ENCODE measurements around the gene SWAP70.
A peak's percentile ranks its signal among the peaks of the same experiment; 100 is the strongest.
"Not testable (repeated sequence)": the region's sequence is repeated elsewhere in the genome, so short reads cannot be mapped to it uniquely, and the experiment has no call there.

SWAP70 gene

DNA sequence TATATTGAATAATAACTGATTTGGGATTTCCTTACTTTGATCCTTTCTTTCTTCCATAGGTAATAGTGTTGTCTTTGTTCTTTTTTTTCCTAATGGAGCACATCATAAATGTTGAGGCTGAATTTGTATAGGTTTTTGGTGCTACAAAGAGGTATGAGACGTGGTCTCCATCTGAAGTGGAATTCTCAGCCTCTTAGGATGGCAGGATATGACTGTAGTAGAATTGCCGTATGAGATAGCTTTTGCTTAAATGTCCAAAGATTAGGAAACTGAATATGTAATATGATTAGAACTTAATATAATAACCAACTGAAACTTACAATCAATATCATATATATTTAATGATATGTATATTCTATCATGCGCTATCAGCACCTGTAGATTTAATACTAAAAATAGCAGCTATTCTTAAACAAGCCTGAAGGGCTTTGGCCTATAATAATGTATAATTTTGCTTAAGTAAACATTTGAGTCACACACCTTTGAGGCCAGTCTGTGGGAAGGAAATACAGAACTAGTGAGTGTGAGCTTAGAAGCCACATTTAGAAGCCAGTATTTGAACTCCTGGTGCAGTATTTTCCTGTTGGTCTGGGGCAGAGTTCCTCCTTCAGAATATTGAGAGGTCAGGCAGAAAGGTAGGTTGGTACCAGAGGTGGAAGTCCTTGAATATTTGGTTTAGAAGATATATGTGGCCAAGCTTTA, 62.6 kb downstream of the SWAP70 start:
- peak; percentile 90 for DNase-seq

DNA sequence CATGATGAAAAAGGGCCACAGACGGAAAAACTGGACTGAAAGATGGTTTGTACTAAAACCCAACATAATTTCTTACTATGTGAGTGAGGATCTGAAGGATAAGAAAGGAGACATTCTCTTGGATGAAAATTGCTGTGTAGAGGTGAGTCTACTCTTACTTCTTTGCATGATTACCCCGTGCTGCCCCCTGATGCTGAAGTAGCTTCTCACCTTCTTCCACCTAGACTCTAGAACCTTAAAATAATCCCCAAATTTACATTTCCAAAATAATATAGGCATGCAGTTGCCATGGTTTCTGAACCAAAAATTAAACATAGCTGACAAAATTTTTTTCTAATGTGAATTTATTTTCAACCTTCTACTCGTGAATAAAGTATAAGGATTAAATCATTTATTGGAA, 64.2 kb downstream of the SWAP70 start:
- peak in 1 of 2 experiments; percentile 68 for DNase-seq

DNA sequence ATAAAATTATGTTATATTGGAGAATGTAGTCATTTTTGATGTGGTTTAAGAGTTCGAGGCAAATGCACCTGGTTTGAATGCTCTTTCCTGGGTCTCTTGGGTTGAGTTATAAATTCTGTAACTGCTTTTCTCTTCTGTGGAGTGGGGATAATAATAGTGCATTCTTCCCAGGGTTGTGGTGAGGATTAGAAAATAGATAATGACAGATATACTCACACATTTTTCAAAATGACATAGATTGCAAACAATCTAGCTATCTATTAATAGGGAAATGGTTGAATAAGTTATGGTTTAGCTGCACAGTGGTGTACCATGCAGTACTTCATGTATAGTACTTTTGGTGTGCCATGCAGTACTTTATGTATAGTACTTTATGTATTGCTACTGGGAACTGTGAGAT, 67.4 kb downstream of the SWAP70 start:
- no peak for DNase-seq

DNA sequence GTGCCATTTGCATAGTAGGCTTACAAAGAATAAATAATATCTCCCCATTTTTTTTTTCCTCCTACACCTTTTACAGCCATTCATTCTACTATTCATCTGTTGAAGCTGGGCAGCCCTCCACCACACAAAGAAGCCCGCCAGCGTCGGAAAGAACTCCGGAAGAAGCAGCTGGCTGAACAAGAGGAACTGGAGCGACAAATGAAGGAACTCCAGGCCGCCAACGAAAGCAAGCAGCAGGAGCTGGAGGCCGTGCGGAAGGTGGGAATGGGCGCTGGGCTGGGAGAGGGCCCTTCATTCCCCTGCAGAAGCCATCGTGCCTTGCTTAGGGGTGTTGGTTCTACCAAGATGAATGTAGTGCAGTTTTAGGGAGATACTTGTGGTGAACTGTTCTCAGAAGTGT, 68.6 kb downstream of the SWAP70 start:
- no peak for DNase-seq

DNA sequence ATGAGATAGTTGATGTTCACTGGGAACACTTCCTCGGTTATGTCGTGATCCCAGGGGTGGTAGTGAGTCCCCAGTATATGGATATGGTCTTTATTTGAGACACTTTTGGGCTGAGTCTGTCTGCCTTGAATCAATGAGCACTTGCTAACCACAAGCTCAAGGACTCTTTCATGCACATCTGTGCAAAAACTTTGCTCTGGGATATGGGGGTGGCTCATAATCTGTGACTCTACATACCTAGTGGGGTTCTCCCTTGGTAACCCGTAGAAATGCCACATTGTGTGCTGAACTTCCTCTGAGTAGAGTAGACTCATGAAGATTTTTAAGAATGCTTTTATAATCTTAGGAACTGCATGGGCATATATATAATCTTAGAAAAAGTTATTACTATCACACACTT, 69.3 kb downstream of the SWAP70 start:
- no peak for DNase-seq

DNA sequence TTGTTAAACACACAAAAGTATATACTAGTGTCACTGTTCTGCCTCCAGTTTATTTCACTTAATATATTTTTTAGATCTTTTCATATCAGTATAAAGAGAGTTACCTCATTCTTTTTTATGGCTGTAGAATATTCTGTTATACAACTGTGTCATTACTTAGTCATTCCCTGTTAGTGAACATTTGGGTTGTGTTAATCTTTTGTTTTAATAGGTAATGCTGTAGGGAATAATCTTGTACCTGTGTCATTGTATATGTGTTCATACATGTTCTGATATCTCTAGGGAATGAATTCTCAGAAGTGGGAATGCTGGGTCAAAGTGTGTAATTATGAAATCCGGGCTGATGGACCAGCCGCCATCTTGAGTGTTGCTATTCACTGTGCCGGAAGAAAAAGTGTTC, 71.4 kb downstream of the SWAP70 start:
- DNase-seq = no peak

DNA sequence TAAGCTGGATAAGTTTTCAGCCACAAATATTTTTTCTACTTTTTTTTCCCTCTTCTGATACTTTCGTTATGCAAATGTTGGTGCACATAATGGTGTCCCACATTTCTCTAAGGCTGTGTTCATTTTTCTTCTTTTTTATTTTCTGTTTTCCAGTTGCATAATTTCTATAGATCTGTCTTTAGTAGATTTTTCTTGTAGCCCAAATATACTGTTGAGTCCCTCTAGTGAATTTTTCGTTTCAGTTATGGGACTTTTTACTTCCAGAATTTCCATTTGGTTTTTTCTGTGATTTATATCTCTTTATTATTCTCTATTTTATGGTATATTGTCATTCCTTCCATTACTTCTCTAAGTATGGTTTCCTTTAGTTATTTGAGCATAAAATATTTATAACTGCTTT, 72.0 kb downstream of the SWAP70 start:
- no peak for DNase-seq

DNA sequence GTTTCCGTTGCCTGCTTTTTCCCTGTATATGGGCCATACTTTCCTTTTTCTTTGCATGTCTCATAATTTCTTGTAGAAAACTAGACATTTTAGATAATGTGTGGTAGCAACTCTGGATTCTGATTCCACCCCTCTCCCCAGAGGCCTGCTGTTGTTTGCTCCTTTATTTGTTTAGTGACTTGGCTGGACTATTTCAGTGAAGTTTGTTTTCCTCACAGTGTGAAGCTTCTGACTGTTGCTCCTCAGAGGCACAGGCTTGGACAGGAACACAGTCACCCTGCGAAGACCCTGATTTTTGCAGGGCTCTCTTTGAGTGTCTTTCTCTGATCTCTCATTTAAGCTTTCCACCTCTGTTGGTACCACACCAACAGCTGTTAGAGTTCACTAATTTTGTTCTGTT, 72.5 kb downstream of the SWAP70 start:
- DNase-seq = no peak

DNA sequence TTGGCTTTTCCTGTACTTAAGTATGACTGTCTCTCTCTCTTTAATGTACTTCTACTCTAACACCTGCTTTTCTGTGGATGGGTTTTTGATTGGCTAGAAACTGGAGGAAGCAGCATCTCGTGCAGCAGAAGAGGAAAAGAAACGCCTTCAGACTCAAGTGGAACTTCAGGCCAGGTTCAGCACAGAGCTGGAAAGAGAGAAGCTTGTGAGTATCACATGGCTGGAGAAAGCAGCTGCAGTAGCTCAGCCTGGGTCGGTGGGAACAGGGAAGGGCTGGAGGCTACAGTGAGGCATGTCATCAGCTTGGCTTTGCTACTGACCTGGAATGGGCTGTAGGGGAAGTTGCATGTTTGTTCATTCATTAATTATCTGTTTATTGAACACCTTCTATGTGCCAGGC, 74.2 kb downstream of the SWAP70 start:
- no peak for DNase-seq

DNA sequence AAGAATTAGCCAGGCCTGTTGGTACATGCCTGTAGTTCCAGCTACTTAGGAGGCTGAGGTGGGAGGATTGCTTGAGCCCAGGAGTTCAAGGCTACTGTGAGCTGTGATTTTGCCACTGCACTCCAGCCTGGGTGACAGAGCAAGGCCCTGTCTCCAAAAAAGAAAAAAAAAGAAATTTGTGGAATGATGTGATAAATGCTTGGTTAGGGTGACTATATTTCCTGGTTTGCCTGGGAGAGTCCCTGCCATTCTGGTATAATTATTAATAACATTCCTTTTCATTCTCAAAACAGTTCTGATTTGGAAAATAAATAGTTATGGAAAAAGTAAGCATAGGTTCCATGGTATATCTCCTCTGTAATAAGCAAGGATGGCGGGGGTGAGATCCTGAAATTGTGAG, 74.8 kb downstream of the SWAP70 start:
- no peak for DNase-seq

DNA sequence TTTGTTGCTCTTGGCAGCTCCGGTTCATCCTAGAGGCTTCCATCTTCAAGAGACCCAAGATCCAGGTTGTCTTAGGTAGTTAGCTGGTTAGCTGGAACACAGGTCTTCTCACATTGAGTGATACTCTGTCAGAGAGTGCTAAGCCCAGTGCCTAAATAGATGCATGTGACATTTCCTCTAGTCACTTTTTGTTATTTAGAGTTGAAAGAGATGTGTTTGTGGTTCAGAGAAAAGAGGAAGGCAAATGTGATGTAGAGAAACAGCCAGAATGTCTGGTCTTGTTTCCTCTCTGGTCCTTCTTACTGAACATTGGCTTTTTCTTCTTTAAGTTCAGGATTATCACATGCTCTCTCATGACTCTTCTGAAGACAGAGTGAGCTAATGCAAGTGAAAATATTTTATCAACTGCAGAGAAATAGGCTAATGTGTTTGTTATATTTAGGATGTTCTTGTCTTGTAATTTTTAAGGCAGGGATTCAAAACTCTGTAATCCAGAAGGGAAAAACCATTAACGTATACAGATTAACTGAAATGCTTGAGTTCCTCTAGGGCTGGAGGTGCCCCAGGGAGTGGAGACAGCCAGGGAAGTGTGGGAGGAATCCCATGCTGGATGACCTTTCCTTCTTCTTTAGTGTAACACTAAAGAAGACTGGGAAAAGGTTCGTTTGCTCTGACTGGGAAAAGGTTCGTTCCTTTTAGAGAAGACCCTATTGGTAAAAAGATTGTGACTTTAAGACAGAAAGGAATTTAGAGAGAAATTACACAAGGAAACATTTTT, 75.4 kb downstream of the SWAP70 start:
- no peak for DNase-seq

DNA sequence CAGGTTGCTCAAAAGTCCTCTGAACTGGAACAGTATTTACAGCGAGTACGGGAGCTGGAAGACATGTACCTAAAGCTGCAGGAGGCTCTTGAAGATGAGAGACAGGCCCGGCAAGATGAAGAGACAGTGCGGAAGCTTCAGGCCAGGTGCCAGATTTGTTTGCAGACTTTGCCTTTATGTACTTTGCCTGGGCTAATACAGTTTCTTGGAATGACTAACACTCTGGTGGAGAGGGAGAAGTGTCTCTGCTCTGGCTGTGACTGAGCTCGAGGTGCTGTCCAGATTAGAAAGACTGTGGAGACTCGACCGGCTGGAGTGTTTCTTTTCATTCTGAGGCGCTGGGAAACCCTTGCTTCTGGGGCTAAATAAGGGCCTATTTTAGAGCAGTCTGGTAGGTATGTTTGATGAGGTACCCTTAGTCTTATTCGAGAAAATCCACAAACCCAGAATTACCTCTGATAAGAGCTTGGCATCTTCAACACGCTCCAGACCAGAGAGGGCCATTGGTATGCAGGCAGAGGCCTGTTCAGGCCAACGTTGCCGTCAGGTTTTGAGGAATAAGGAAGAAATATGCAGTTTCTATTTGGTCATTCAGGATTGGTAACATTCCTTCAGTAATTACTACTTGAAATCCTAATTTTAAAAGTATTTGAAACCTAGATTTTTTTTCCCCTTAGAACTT, 76.5 kb downstream of the SWAP70 start:
- DNase-seq = no peak

DNA sequence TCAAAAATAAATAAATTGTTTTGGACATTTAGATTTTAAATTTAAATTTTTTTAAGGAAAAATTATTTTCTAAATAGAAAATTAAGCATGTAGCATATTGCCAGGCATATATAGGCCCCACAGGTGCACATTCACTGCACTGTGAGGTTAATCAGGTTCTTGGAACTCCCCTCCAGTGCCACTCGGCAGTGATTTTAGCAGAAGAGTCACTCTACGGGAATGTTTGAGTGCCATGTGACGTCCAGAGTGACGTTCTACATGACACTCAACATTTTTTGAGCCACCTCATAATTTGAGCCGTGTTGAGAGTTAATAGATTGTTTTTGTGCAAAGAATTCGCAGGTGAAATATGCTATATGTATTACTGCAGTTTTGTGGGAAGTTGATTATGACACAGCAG, 77.4 kb downstream of the SWAP70 start:
- no peak for DNase-seq

DNA sequence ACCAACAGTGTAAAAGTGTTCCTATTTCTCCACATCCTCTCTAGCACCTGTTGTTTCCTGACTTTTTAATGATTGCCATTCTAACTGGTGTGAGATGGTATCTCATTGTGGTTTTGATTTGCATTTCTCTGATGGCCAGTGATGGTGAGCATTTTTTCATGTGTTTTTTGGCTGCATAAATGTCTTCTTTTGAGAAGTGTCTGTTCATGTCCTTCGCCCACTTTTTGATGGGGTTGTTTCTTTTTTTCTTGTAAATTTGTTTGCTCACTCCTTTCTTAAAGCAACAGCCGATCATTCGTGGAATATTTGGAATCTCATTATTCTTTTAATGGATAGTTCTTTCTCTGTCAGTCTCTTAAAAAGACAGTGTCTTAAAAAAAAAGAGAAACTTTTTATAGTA, 79.6 kb downstream of the SWAP70 start:
- not testable (repeated sequence) for DNase-seq

DNA sequence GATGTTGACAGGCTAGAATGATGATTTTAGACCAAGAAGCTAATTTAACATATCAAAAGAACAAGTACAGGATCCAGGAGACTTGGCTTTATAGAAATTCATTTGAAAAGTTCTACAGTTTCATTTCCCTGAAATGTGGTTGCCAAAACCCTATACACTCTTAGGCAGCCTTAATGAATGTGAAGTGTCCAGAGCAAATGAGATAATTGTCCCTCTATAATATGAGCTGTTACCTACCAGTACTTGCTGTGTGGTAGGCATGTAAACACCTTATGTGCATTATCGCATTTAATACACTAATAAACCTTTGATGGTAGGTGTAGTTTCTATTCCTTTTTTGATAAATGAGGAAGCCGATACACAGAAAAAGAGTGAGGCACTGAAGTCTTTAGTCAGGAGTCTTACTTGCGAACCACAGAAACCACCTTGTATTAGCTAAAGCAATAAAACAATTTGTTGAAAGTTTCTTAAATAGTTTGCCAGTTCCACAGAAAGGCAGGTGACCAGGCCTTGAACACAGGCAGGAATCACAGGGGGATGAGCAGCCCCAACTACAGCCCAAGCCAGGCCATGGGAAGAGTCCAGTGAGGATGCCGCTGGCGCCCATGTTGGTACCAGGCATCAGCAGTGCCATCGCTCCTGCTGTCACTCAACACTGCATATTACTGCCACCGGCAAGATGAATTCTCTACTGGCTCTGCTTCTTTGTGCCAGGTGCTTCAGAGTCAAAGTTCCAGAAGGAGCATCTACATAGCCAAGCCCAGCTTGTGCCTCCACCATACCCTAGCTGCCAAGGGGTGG, 81.7 kb downstream of the SWAP70 start:
- DNase-seq = no peak

DNA sequence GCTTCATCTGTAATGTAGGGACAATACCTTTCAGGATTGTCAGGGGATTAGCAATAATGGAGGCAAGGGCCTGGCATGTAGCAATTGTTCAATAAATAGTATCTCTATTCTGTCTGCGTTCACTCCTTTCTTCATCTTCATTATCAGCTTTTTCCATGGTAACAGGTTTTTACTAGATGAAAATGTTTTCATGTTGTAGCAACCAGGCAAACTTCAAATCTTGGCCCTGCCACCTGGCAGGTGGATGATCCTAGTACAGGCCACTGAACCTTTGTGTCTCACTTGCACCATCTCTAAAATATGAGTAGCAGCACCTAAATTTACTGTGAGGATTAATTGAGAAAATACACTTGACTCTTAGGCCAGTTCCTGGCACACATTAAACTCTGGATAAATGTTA, 83.4 kb downstream of the SWAP70 start:
- DNase-seq = no peak

DNA sequence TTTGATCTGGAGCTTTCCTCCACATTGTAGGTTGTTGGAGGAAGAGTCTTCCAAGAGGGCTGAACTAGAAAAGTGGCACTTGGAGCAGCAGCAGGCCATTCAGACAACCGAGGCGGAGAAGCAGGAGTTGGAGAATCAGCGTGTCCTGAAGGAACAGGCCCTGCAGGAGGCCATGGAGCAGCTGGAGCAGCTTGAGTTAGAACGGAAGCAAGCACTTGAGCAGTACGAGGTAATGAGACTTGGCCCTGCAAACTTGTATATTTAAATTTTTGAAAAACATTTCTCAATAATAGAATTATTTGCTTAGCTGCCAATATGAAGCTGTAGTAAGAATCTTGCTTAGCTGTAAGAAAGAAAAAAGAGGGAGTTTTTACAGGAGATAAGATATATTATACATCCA, 84.0 kb downstream of the SWAP70 start:
- DNase-seq = no peak

DNA sequence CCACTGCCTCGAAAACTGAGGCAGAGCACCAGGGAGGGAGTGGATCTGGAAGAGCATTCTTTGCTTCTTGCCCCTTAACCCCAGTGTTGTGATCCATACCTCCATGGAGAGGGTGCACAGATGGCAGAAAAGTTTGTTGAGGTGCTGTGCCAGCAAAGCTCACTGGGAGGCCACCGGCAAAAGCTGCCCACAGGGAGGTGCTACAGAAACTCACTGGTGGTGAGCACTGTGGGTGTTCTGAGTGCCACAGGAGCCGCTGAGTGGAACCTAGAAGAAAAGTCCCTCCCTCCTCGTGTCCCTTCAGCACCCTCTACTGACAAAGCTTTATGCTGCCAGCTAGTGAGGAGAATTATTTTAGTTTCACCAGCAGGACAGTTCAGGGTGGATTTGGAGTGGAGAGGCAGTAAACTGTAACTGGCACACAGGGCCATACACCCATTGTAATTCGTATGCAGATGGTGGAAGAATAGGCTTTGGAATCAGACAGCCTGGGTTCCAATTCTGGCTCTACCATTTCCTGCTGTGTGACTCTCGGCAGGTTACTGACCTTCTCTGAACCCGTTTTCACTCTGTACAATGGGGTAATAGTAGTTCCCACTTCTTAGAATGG, 84.6 kb downstream of the SWAP70 start:
- DNase-seq = peak; percentile 71 to 88

DNA sequence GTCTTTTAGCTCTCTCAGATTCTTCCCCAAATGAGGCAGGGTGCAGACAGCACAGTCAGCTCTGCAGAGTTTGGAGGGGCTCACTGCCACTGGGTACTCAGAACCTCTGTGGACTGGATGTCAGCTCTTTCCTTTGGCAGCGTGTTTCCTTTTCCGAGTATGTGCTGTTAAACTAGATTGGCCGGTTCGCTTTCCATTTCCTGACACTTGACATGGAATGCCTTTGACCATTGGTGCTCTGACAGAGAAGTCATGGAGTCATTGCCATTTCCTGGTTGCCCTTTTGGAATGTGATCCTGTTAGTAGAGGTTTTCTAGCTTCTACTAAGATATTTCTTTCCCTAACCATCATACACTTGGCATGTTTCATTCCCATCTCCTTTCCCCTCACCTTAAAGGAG, 86.7 kb downstream of the SWAP70 start:
- no peak for DNase-seq

DNA sequence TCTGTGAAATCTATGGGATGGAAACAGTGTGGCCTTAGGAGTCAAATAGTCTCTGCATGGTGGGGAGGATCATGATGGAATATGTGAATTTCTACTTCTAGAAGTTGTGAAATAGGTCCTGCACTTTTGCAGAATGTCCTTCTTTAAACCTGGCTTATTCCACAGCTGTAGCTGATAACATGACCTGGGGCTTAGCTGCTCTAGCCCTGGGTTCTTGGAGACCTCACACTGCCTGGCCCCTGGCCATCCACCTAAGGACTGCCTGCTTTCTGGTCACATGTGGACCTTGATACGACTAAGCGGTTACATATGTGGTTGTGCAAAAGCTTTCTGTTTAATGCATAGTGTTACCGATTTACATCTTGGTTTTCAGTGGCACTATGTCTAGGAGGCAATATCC, 88.2 kb downstream of the SWAP70 start:
- no peak for DNase-seq

DNA sequence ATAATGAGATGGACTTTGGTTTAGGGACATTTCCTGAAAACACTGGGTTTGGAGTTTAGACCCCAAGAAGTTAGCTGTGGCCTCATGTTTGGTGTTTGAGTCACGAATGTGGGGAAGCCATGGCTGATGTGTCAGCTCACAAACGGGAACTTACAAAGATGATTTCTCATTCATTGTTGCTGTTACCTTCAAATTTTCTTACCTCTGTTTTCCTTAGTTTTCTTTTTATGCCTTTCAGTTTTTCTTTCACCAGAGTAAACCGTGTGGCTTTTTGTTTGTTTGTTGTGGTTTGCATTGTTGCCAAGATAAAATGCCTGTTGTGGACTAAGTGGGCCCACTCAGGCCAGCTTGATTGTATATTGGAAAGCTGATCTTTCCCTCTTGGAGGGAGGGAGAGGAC, 89.1 kb downstream of the SWAP70 start:
- DNase-seq = no peak

DNA sequence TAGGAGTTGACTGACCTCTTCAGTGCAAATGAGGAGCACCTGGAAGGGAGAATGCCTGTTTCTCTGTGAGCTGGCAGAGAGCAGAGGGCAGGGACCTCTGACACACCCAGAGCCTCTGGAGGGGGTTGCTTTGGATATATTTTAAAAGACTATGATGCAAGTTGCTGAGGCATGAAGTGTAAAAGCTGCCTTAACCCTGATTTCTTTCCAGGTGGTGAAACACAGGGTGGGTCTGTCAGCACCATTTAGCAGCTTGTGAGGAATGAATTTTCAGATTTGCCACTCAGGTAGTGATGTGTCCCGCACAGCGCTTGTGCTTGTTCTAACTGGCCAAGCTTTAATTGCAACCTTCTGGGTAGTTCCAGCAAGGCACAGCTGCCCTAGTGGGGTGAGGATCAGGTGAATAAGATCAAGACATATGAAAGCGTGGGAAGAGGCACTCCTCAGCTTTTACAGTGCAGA, 90.2 kb downstream of the SWAP70 start:
- peak in 1 of 2 experiments; percentile 13 for DNase-seq

Data from NCI-H526 (cell line).